Measurements from ENCODE around the gene MRPL11. TPM values are rescaled to one million over a fixed set of nuclear protein-coding genes. Genes with fewer than 3 reads are reported as not detected.

The MRPL11 gene
- total RNA-seq, 1 experiment from 2014 or later: 86.7 TPM

DNA sequence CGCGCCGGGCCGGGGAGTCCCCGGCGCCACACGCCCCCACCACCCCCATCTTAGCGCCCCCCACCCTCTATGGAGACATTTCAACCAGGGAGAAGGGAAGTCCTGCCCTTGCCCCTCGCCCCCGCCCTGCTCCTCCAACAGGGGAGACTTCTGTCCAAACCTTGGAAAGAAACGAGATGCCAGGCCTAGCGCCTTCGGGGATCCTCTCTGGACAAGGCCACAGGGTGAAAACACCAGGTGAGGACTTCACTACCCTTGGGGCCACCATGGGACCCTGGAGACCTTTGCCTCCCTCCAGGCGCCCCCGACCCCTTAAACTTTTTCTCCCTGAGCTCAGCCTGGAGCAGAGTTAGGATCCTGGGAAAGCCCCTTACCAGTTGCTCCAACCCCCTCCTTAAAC, 29.4 kb downstream of the MRPL11 start:
- no peak for DNase-seq
- Histone ChIP-seq H3K27me3 (peaks cover 12% of the 10 kb centered on the region; the same call in 1 of the 2 replicates), H3K4me3 (no peak overlapping the region; the same call in 1 of the 2 replicates), H3K36me3 (no peaks in the 10 kb centered on the region), H3K4me1 (no peaks in the 10 kb centered on the region), H3K9me3 (replicated peaks) (no peaks in the 10 kb centered on the region), H3K27ac (no peak overlapping the region)

DNA sequence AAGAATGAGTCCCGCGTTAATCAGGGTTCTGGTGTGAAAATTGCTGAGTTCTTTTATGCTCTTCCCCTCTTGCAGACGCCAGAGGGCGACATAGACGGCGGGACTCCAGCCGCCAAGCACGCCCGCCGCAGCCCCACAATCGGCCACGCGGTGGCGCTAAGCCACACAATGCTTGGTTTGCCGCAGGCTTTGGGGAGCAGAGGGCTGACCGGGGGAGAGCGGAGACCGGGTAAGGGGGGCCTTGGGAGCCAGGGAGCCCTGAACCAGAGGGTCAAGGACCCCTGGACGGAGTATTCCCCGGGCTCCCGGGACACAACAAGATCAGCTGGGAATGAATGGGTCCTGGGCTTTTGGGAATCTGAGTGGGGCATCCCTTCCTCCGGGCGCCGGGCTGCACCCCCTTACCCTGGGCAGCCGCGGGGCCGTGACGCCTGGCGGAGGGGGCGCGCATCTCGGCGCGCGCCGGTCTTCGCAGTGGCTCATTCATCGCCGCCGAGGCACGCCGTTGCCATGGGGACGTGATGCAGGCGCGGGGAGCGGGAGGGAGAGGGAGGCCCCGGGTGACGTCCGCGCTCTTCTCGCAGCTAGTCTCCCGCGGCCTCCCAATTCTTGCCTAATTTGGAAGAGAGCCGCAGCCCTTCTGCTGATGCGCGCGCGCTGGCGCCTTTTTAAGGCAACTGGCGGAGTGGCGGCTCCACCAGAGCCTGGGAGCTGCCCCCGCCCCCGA, 30.0 kb downstream of the MRPL11 start:
- H3K27ac ChIP-seq: no peak overlapping the region
- H3K4me3 ChIP-seq: peak overlapping the region; percentile 50
- H3K27me3 ChIP-seq: peaks cover 12% of the 10 kb centered on the region; the same call in 1 of the 2 replicates
- H3K4me1 ChIP-seq: no peaks in the 10 kb centered on the region
- DNase-seq: peak; percentile 84 to 89
- no peaks in the 10 kb centered on the region for H3K9me3 ChIP-seq (replicated peaks)
- H3K36me3 ChIP-seq: no peaks in the 10 kb centered on the region

DNA sequence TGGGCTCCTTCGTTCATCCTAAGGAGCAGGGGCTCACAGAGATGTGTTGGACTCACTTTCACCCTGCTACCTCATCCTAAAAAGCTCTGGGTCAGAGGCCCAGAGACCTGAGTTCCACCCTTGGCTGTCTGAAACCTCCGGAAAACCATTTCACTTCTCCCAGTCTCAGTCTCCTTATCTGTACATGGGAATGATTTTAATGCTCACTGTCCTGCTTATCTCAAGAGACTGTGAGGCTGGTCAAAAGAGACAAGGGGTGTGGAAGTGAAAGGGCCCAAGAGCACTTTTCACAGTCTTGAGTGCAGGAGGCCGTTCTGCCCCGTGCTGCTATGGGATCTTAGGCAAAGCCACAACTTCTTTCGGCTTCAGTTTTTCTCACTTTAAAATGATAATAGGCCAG, 31.0 kb downstream of the MRPL11 start:
- no peaks in the 10 kb centered on the region for H3K36me3 ChIP-seq
- H3K27me3 ChIP-seq: peaks cover 12% of the 10 kb centered on the region; the same call in 1 of the 2 replicates
- no peak for DNase-seq
- H3K27ac ChIP-seq: no peak overlapping the region
- H3K4me1 ChIP-seq: no peaks in the 10 kb centered on the region
- H3K9me3 ChIP-seq (replicated peaks): no peaks in the 10 kb centered on the region
- no peak overlapping the region for H3K4me3 ChIP-seq

DNA sequence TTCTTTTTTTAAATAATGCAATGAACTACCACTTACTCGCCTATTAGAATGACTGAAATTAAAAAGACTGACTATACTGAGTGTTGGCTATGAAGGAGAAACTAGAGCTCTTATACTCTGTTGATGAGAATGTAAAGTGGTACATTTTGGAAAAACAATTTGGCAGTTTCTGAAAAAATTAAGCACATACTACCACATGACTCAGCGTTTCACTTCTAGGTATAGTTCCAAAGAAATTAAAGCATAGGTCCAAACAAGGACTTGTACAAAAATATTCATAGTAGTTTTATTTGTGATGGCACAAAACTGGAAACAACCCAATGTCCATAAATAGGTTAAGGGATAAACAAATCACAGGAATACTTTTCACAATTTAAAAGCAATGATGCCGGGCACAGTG, 44.7 kb downstream of the MRPL11 start:
- DNase-seq: no peak
- Histone ChIP-seq H3K4me1 (no peaks in the 10 kb centered on the region), H3K27ac (no peak overlapping the region), H3K27me3 (peaks cover 3% of the 10 kb centered on the region; the same call in 1 of the 2 replicates), H3K9me3 (replicated peaks) (no peaks in the 10 kb centered on the region), H3K4me3 (no peak overlapping the region), H3K36me3 (no peaks in the 10 kb centered on the region)

DNA sequence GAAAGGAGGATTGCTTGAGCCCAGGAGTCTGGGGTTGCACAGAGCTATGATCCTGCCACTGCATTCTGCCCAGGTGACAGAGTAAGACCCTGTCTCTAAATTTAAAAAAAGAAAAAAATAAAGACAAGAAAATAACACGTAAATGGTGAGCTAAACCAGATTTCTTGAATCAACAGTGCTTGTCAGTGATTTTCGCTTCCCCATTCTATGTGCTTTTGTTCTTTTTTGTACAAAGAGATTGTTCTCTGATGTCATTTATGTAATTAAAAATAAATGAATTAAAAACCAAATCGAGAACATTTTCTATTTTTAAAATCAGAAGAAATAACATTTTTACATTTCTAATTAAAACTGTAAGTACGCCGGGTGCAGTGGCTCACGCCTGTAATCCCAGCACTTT, 47.3 kb downstream of the MRPL11 start:
- H3K4me1 ChIP-seq: no peaks in the 10 kb centered on the region
- H3K27me3 ChIP-seq: peaks cover 3% of the 10 kb centered on the region; the same call in 1 of the 2 replicates
- H3K36me3 ChIP-seq: no peaks in the 10 kb centered on the region
- no peak for DNase-seq
- no peak overlapping the region for H3K27ac ChIP-seq
- no peaks in the 10 kb centered on the region for H3K9me3 ChIP-seq (replicated peaks)
- H3K4me3 ChIP-seq: no peak overlapping the region

DNA sequence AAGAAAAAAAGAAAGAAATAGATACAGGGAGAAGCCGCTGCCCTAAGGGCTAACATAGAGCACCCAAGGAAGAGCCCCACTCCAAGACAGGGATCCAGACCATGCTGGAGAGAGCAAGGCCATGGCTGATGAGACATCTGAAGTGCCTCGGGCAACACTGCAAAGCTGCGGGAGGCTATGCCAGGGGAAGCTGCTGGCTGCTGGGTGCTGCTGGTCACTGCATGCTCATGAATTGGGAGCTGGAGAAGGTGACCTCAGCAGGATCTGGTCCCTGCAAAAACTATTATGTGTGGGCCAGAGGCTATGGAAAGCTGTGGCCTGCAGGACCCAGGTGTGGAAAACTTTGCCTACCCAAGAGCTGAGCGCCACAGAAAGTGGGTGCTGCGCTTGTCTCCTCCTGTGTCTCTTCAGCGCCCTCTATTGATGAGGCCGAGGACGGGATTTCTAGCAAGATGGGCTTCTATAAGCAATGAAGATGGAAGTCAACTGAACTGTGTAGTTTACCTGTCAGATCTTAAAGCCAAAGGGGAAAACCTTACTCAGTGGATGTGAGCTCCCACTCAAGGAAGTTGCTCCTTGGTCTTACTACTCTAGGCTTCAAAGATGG, 49.8 kb downstream of the MRPL11 start:
- DNase-seq: peak; percentile 77 to 83
- Histone ChIP-seq H3K27me3 (peaks cover 3% of the 10 kb centered on the region; the same call in 1 of the 2 replicates), H3K4me3 (no peak overlapping the region), H3K36me3 (no peaks in the 10 kb centered on the region), H3K9me3 (replicated peaks) (no peaks in the 10 kb centered on the region), H3K27ac (no peak overlapping the region), H3K4me1 (no peaks in the 10 kb centered on the region)

DNA sequence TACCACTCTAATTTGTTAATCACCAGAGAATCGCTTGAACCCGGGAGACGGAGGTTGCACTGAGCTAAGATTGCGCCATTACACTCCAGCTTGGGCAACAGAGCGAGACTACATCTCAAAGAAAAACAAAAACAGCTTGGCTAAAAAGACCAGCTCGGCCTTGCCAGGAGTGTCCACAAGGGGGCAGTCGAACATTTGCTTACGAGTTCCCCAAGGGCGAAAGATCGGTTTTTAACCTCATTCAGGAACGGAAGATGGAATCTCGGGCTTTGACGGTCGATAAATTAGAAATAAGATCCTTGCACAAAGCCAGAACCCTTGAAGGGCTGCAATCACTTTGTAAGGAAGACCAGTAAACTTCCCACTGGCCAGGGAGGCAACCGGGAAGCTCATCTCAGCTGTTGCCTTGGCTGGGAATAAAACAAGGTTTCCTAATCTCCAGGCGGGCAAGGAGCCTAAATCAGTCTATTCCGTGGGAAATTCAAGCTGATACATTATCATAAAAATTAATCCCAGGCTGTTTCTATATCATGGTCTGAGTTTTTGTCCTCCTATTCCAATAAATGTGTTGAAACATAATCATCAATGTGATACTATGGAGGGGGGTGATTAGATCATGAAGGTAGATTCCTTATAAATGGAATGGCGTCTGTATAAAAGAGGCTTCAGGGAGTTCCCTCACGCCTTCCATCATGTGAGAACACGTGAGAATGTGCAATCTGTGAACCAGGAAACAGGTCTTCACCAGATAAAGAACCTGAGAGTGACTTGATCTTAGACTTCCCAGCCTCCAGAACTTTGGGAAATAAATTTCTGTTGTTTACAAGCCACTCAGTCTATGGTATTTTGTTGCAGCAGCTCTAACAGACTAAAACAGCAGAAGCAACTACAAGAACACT, 52.2 kb downstream of the MRPL11 start:
- H3K36me3 ChIP-seq: no peaks in the 10 kb centered on the region
- no peak overlapping the region for H3K27ac ChIP-seq
- no peaks in the 10 kb centered on the region for H3K9me3 ChIP-seq (replicated peaks)
- H3K4me1 ChIP-seq: no peaks in the 10 kb centered on the region
- peaks cover 3% of the 10 kb centered on the region; the same call in 1 of the 2 replicates for H3K27me3 ChIP-seq
- peak; percentile 75 to 89 for DNase-seq
- H3K4me3 ChIP-seq: peak overlapping the region; percentile 17; the same call in 1 of the 2 replicates

Other genes with a start within 250 kb of the MRPL11 start
- gene KLC2, start 181.1 kb downstream of the MRPL11 start, total RNA-seq (2014; rRNA removed; shearing (Covaris generic)): 6.8 and 9.0 TPM in 2 replicates
- 82.0 and 83.2 TPM in 2 replicates for gene RAB1B, start 170.2 kb downstream of the MRPL11 start, total RNA-seq (2014; rRNA removed; shearing (Covaris generic))
- gene CNIH2, start 160.7 kb downstream of the MRPL11 start, total RNA-seq (2014; rRNA removed; shearing (Covaris generic)): 4.5 and 5.8 TPM in 2 replicates
- gene YIF1A, start 149.7 kb downstream of the MRPL11 start, total RNA-seq (2014; rRNA removed; shearing (Covaris generic)): 43.6 and 44.9 TPM in 2 replicates
- not detected in 2 replicates for gene TMEM151A, start 147.0 kb downstream of the MRPL11 start, total RNA-seq (2014; rRNA removed; shearing (Covaris generic))
- 0.30 and 0.45 TPM in 2 replicates for gene CD248, start 121.8 kb downstream of the MRPL11 start, total RNA-seq (2014; rRNA removed; shearing (Covaris generic))
- gene RIN1, start 102.4 kb downstream of the MRPL11 start, total RNA-seq (2014; rRNA removed; shearing (Covaris generic)): 1.2 and 1.6 TPM in 2 replicates
- 40.5 and 42.9 TPM in 2 replicates for gene BRMS1, start 93.7 kb downstream of the MRPL11 start, total RNA-seq (2014; rRNA removed; shearing (Covaris generic))
- gene B4GAT1, start 91.2 kb downstream of the MRPL11 start, total RNA-seq (2014; rRNA removed; shearing (Covaris generic)): 7.7 and 8.0 TPM in 2 replicates
- 2.6 TPM in 2 replicates for gene SLC29A2, start 67.1 kb downstream of the MRPL11 start, total RNA-seq (2014; rRNA removed; shearing (Covaris generic))
- not detected in 2 replicates for gene NPAS4, start 17.8 kb downstream of the MRPL11 start, total RNA-seq (2014; rRNA removed; shearing (Covaris generic))
- gene PELI3, start 28.1 kb upstream of the MRPL11 start, total RNA-seq (2014; rRNA removed; shearing (Covaris generic)): 5.1 and 6.9 TPM in 2 replicates
- 30.1 and 33.4 TPM in 2 replicates for gene DPP3, start 41.6 kb upstream of the MRPL11 start, total RNA-seq (2014; rRNA removed; shearing (Covaris generic))
- gene BBS1, start 71.8 kb upstream of the MRPL11 start, total RNA-seq (2014; rRNA removed; shearing (Covaris generic)): 11.0 and 13.6 TPM in 2 replicates
- gene ZDHHC24, start 107.2 kb upstream of the MRPL11 start, total RNA-seq (2014; rRNA removed; shearing (Covaris generic)): 2.6 and 3.1 TPM in 2 replicates
- gene ACTN3, start 108.1 kb upstream of the MRPL11 start, total RNA-seq (2014; rRNA removed; shearing (Covaris generic)): not detected in 2 replicates
- gene CTSF, start 129.8 kb upstream of the MRPL11 start, total RNA-seq (2014; rRNA removed; shearing (Covaris generic)): 4.5 and 5.2 TPM in 2 replicates
- gene CCDC87, start 154.2 kb upstream of the MRPL11 start, total RNA-seq (2014; rRNA removed; shearing (Covaris generic)): 0.23 and 0.43 TPM in 2 replicates
- 10.3 and 15.3 TPM in 2 replicates for gene CCS, start 154.3 kb upstream of the MRPL11 start, total RNA-seq (2014; rRNA removed; shearing (Covaris generic))
- 68.7 and 70.5 TPM in 2 replicates for gene RBM14, start 177.8 kb upstream of the MRPL11 start, total RNA-seq (2014; rRNA removed; shearing (Covaris generic))
- gene RBM4, start 199.9 kb upstream of the MRPL11 start, total RNA-seq (2014; rRNA removed; shearing (Covaris generic)): 154 and 155 TPM in 2 replicates
- 23.7 and 24.7 TPM in 2 replicates for gene RBM4B, start 239.0 kb upstream of the MRPL11 start, total RNA-seq (2014; rRNA removed; shearing (Covaris generic))